CD4-positive, alpha-beta memory T cell (primary cell): ENCODE data around the gene MYRFL. TPM values are rescaled to one million over a fixed set of nuclear protein-coding genes. Genes with fewer than 3 reads are reported as not detected.

ENCODE experiments used
- CTCF ChIA-PET: fragments of 350-600 bp; sonication (Branson Sonifier 250); formaldehyde crosslinking; loops from one replicate; lab custom pipeline; 2021; ENCODE audit warnings: inconsistent platforms; ENCODE audit not compliant: partially characterized antibody; lab: Charles Lee
- POLR2A ChIA-PET: fragments of 350-600 bp; sonication (Branson Sonifier 250); formaldehyde crosslinking; loops from one replicate; lab custom pipeline; 2021; ENCODE audit not compliant: partially characterized antibody; lab: Charles Lee
- DNase-seq, 5 donors: peaks; one replicate each; pipeline versions ENCODE4 v3.0.0 to v3.0.0-alpha.2; 2020 to 2022; ENCODE audit warnings: mixed read lengths in 1 of 5
- H3K27ac ChIP-seq: one replicate; pipeline ENCODE4 v1.7.0; 2013; ENCODE audit warnings: low read depth, low read length
- H3K27me3 ChIP-seq: 2 replicates; pipeline ENCODE4 v1.7.0; 2013; ENCODE audit warnings: mild to moderate bottlenecking, low read length, moderate library complexity; ENCODE audit not compliant: insufficient read depth
- H3K36me3 ChIP-seq: 2 replicates; pipeline ENCODE4 v1.7.0; 2013; ENCODE audit warnings: mild to moderate bottlenecking, low read length, moderate library complexity; ENCODE audit not compliant: insufficient read depth
- H3K4me1 ChIP-seq: 2 replicates; pipeline ENCODE4 v1.7.0; 2013; ENCODE audit warnings: mild to moderate bottlenecking, low read length, moderate library complexity; ENCODE audit not compliant: insufficient read depth
- H3K4me3 ChIP-seq, 2 donors: one replicate each; pipeline ENCODE4 v1.7.0; 2013; ENCODE audit warnings: low read length in 2 of 2, mild to moderate bottlenecking in 1 of 2
- H3K9me3 ChIP-seq, 2 donors: one replicate each; pipeline ENCODE4 v1.7.0; 2013; ENCODE audit warnings: low read length in 2 of 2, control low read depth in 1 of 2; ENCODE audit not compliant: control insufficient read depth in 1 of 2
- H3K27ac Mint-ChIP-seq, 7 donors: one replicate each; pipeline ENCODE4 v1.8.0; 2020 to 2021; ENCODE audit warnings: mixed read lengths in 7 of 7, mild to moderate bottlenecking in 6 of 7, inconsistent platforms in 3 of 7, moderate library complexity in 3 of 7
- H3K27me3 Mint-ChIP-seq, 2 donors: one replicate each; pipeline ENCODE4 v1.8.0; 2020 to 2021; ENCODE audit warnings: mixed read lengths in 2 of 2
- H3K36me3 Mint-ChIP-seq, 2 donors: one replicate each; pipeline ENCODE4 v1.8.0; 2020 to 2021; ENCODE audit warnings: mixed read lengths in 2 of 2, inconsistent platforms in 1 of 2, mild to moderate bottlenecking in 1 of 2
- H3K4me1 Mint-ChIP-seq, 4 donors: one replicate each; pipeline ENCODE4 v1.8.0; 2020 to 2021; ENCODE audit warnings: mixed read lengths in 4 of 4, mild to moderate bottlenecking in 1 of 4
- H3K4me3 Mint-ChIP-seq, 8 donors: one replicate each; pipeline ENCODE4 v1.8.0; 2020 to 2021; ENCODE audit warnings: mixed read lengths in 8 of 8, mild to moderate bottlenecking in 7 of 8, moderate library complexity in 6 of 8, inconsistent platforms in 3 of 8
- H3K9me3 Mint-ChIP-seq, 8 donors: one replicate each; pipeline ENCODE4 v1.8.0; 2020 to 2021; ENCODE audit warnings: mixed read lengths in 8 of 8, mild to moderate bottlenecking in 5 of 8, inconsistent platforms in 3 of 8, moderate library complexity in 1 of 8
- intact Hi-C: fragments of 100-400 bp; cut with micrococcal nuclease; formaldehyde crosslinking; loops from one replicate; pipeline ENCODE4 v1.15.1; 2023
- polyA plus RNA-seq, 2 donors: library from polyadenylated mRNA; unstranded; fragments of 300-500 nt; fragmentation: Illumina TruSeq; gene quantifications; one replicate each; pipeline ENCODE4 v1.2.3, GENCODE V29; 2021
- total RNA-seq, 2 experiments: library from RNA; stranded (reverse); gene quantifications; one replicate each; pipeline ENCODE4 v1.2.3, GENCODE V29; 2021

Gene MYRFL
- total and polyA plus RNA-seq, 4 experiments from 2014 or later: not detected

DNA sequence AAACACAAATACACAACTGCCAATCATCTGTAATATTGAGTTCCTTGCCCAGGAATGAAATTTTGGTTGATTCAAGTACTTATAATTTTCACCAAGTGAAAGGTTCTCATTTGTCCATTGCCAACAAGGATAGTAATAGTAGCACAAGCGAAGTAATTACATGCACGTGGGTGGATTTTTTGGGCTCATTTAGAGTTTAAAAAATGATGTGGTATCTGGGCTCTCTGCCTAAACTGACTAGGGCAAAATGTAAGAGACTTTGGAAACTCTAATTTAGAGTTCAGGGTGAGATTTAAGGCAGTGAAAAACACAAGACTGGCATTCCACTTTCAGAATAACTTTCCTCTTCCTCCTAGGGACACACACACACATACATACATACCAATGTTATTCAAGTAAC, 111.7 kb downstream of the MYRFL start:
- Histone ChIP-seq H3K27me3 (no peaks in the 10 kb centered on the region), H3K4me1 (no peaks in the 10 kb centered on the region), H3K9me3 (no peaks in the 10 kb centered on the region), H3K27ac (no peak overlapping the region), H3K4me3 (no peak overlapping the region), H3K36me3 (no peaks in the 10 kb centered on the region)
- Mint-ChIP-seq H3K4me3 (no peak overlapping the region), H3K9me3 (peaks cover 0 to 3% (median 0%) of the 10 kb centered on the region in 8 donors), H3K27me3 (peaks cover 0 to 5% of the 10 kb centered on the region in 2 donors), H3K36me3 (no peaks in the 10 kb centered on the region), H3K27ac (no peak overlapping the region), H3K4me1 (no peaks in the 10 kb centered on the region)
- no peak for DNase-seq
- CTCF ChIA-PET: no interaction called here
- intact Hi-C loops: no loop called here
- POLR2A ChIA-PET: no interaction called here

- Mint-ChIP-seq H3K36me3 (no peaks in the 10 kb centered on the region), H3K4me3 (no peak overlapping the region), H3K27me3 (no peaks in the 10 kb centered on the region), H3K4me1 (no peaks in the 10 kb centered on the region), H3K27ac (no peak overlapping the region), H3K9me3 (peaks cover 0 to 4% (median 0%) of the 10 kb centered on the region in 8 donors)
- H3K27me3 ChIP-seq: no peaks in the 10 kb centered on the region
- no peaks in the 10 kb centered on the region for H3K36me3 ChIP-seq
- POLR2A ChIA-PET: no interaction called here
- H3K9me3 ChIP-seq: no peaks in the 10 kb centered on the region
- no peak overlapping the region for H3K4me3 ChIP-seq
- no peak overlapping the region for H3K27ac ChIP-seq
- CTCF ChIA-PET: interaction anchor here (0.6 kb wide), 1 partner anchor 307 kb away, joined by 3 read pairs; no protein-coding TSS in a partner anchor
- H3K4me1 ChIP-seq: no peaks in the 10 kb centered on the region
- intact Hi-C loops: no loop called here
- no peak for DNase-seq
These were observed 122.1 kb downstream of the MYRFL start for GRCh38 chr12:69947123-69947522.

- Mint-ChIP-seq H3K4me3 (no peak overlapping the region), H3K36me3 (no peaks in the 10 kb centered on the region), H3K9me3 (peaks cover 0 to 4% (median 0%) of the 10 kb centered on the region in 8 donors), H3K27me3 (no peaks in the 10 kb centered on the region), H3K27ac (no peak overlapping the region), H3K4me1 (no peaks in the 10 kb centered on the region)
- POLR2A ChIA-PET: no interaction called here
- no peaks in the 10 kb centered on the region for H3K4me1 ChIP-seq
- H3K27me3 ChIP-seq: no peaks in the 10 kb centered on the region
- CTCF ChIA-PET: interaction anchor here (0.6 kb wide), 1 partner anchor 306 kb away, joined by 3 read pairs; no protein-coding TSS in a partner anchor
- no peak for DNase-seq
- H3K27ac ChIP-seq: no peak overlapping the region
- no peaks in the 10 kb centered on the region for H3K9me3 ChIP-seq
- intact Hi-C loops: no loop called here
- no peaks in the 10 kb centered on the region for H3K36me3 ChIP-seq
- H3K4me3 ChIP-seq: no peak overlapping the region
These were observed 122.9 kb downstream of the MYRFL start for GRCh38 chr12:69947897-69948296.

- H3K36me3 ChIP-seq: no peaks in the 10 kb centered on the region
- Mint-ChIP-seq H3K27ac (no peak overlapping the region), H3K4me1 (no peaks in the 10 kb centered on the region), H3K4me3 (no peak overlapping the region), H3K9me3 (peaks cover 0 to 4% (median 0%) of the 10 kb centered on the region in 8 donors), H3K36me3 (no peaks in the 10 kb centered on the region), H3K27me3 (peaks cover 0 to under 1% of the 10 kb centered on the region in 2 donors)
- DNase-seq: no peak
- ChIA-PET POLR2A (no interaction called here), CTCF (no interaction called here)
- H3K27ac ChIP-seq: no peak overlapping the region
- intact Hi-C loops: no loop called here
- H3K4me1 ChIP-seq: no peaks in the 10 kb centered on the region
- H3K9me3 ChIP-seq: no peaks in the 10 kb centered on the region
- no peaks in the 10 kb centered on the region for H3K27me3 ChIP-seq
- no peak overlapping the region for H3K4me3 ChIP-seq
These were observed 123.8 kb downstream of the MYRFL start for GRCh38 chr12:69948851-69949250.

- H3K4me1 ChIP-seq: no peaks in the 10 kb centered on the region
- peaks cover 0 to 1% of the 10 kb centered on the region in 2 donors for H3K27me3 Mint-ChIP-seq
- H3K27me3 ChIP-seq: no peaks in the 10 kb centered on the region
- H3K27ac Mint-ChIP-seq: no peak overlapping the region
- no peaks in the 10 kb centered on the region for H3K36me3 ChIP-seq
- H3K4me1 Mint-ChIP-seq: no peaks in the 10 kb centered on the region
- no peak overlapping the region for H3K4me3 Mint-ChIP-seq
- ChIA-PET CTCF (no interaction called here), POLR2A (no interaction called here)
- DNase-seq: no peak
- no peaks in the 10 kb centered on the region for H3K36me3 Mint-ChIP-seq
- no peaks in the 10 kb centered on the region for H3K9me3 ChIP-seq
- peaks cover 0 to 4% (median 0%) of the 10 kb centered on the region in 8 donors for H3K9me3 Mint-ChIP-seq
- H3K27ac ChIP-seq: no peak overlapping the region
- no peak overlapping the region for H3K4me3 ChIP-seq
- intact Hi-C loops: no loop called here
These were observed 124.4 kb downstream of the MYRFL start for GRCh38 chr12:69949311-69950002.

- H3K4me1 ChIP-seq: no peaks in the 10 kb centered on the region
- H3K27ac ChIP-seq: no peak overlapping the region
- Mint-ChIP-seq H3K9me3 (peaks cover 0 to 4% (median 0%) of the 10 kb centered on the region in 8 donors), H3K4me3 (no peak overlapping the region), H3K27me3 (peaks cover 0 to 1% of the 10 kb centered on the region in 2 donors), H3K27ac (no peak overlapping the region), H3K36me3 (no peaks in the 10 kb centered on the region), H3K4me1 (no peaks in the 10 kb centered on the region)
- no peaks in the 10 kb centered on the region for H3K9me3 ChIP-seq
- no peak for DNase-seq
- no peaks in the 10 kb centered on the region for H3K27me3 ChIP-seq
- no peaks in the 10 kb centered on the region for H3K36me3 ChIP-seq
- ChIA-PET POLR2A (no interaction called here), CTCF (no interaction called here)
- intact Hi-C loops: no loop called here
- no peak overlapping the region for H3K4me3 ChIP-seq
These were observed 126.1 kb downstream of the MYRFL start for GRCh38 chr12:69951108-69951507.

DNA sequence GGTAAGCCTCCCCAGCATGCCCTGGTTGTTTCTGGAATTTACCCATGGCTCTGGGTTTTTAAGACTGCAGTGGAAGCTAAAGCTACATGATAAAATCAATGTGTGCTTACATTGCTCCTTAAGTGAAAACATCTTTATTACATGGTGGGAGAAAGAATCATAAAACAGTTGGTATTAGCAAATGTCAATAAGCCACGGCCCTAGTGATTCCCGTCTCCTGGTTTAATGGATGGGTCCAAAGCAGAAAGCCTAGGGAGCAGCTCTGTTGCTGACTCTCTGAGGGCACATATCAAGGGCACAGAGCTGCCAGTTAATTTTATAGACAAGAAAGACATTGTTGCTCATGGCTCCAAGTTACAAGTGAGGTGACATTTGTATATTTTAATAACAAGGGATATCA, 127.9 kb downstream of the MYRFL start:
- Mint-ChIP-seq H3K4me1 (no peaks in the 10 kb centered on the region), H3K36me3 (no peaks in the 10 kb centered on the region), H3K27ac (no peak overlapping the region), H3K4me3 (no peak overlapping the region), H3K27me3 (peaks cover 2 to 3% of the 10 kb centered on the region in 2 donors), H3K9me3 (peaks cover 0 to 4% (median 0%) of the 10 kb centered on the region in 8 donors)
- Histone ChIP-seq H3K27ac (no peak overlapping the region), H3K27me3 (no peaks in the 10 kb centered on the region), H3K4me1 (no peaks in the 10 kb centered on the region), H3K36me3 (no peaks in the 10 kb centered on the region), H3K9me3 (no peaks in the 10 kb centered on the region), H3K4me3 (no peak overlapping the region)
- no peak for DNase-seq
- ChIA-PET CTCF (no interaction called here), POLR2A (no interaction called here)
- intact Hi-C loops: no loop called here
